T-helper 1 cell (primary cell): ENCODE results near the gene MYH11.
A peak's percentile ranks its signal among the peaks of the same experiment; 100 is the strongest.

Experiments used
- DNase-seq, 5 donors: peaks; one replicate each; pipeline ENCODE4 v3.0.0-alpha.2; 2012 to 2020

Gene MYH11

DNA sequence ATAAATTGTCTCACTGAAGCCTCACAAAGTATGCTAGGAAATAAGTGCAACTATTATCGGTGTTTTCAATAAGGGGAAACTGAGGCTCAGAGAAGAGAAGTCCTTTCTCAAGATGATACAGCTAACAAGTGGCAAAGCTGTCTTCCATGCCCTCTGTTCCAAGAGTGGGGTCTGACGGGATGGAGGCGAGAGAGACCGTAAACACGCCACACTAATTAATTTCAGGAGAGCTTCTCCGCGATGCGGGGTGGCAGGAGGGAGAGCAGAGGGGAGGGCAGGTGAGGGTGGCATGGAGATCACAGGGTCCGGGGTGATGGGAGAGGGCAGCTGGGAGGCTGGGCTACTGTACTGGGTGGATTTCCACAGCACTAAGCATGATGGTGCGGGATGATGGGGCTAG lies 80.3 kb downstream of the MYH11 start:
- no peak for DNase-seq

DNA sequence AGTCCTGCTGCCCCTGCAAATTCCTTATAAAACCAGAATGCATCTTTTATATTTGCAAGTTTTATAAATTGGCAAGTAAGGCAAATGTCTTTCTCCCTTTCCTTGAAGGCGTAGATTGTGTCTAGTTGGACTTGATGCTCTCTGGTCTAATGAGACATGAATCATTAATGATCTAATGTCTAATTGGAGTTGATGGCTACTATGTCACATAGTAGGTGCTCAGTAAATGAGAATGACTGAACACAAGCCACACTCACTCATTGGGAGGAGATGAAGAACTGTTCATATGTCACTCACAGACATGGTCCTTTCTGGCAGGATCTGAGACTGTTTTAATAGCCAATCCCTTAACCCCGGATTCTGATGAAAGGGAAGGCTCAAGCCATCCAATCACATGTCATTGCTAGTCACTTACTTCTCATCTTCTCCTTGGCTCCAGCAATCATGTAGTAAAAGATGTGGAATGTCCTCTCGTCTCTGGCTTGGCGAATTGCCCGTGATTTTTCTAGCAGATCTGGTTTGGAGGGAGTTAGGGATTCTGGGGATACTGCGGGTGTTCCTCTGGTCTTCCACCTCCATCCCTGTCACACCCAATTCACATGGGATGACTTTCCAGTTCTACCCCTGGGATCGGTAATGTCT lies 81.0 kb downstream of the MYH11 start:
- no peak for DNase-seq

DNA sequence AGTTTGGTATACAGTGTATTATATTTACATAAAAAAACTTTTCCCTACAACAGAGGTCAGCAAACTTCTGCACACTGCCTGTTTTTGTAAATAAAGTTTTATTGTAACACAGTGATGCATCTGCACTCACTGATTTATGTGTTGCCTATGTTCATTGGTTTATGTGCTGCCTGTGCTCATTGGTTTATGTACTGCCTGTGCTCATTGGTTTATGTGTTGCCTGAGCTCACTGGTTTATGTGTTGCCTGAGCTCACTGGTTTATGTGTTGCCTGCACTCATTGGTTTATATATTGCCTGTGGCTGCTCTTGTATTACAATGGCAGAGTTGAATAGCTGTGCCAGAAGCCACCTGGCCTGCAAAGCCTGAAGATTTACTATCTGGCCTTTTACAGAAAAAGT lies 81.6 kb downstream of the MYH11 start:
- no peak for DNase-seq

DNA sequence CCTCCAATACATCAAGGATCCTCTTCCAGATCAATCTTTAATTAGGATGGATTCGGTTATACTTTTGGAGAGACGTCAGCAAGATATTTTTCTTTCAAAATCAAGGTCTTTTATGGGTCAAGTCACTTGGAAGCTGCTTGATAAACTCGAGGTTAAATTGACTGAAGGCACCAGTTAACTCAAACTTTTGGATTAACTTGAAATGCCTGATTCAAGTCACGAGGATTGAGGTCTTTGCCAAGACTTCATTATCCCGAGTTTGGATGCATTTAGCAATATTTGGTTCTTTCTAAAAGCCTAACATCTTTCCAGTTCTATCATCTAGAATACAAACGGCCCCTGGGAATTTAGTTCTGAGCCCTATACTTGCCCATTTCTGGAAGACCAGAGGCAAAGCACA lies 82.9 kb downstream of the MYH11 start:
- no peak for DNase-seq

GRCh38 chr16:15772579-15773293 lies 84.1 kb downstream of the MYH11 start:
- DNase-seq: no peak

GRCh38 chr16:15771694-15772093 lies 85.1 kb downstream of the MYH11 start:
- DNase-seq: no peak

DNA sequence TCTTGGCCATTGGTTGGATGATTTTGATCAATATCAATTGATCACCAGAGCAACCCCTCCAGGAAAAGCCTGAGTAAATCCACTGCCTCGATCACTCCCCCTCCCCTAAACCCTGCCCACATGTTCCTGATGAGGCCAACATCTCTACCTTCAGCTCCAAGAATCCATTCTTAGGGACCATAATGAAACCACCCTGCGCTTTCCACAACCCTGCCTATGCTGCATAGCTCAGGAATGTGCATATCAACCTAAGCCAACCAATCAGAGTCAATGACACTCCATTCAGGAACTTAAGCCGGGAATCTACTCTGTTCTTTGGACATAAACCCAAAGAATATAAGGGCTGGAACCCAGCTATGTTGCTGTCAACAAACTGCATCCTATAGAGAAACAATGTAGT lies 86.3 kb downstream of the MYH11 start:
- no peak for DNase-seq

DNA sequence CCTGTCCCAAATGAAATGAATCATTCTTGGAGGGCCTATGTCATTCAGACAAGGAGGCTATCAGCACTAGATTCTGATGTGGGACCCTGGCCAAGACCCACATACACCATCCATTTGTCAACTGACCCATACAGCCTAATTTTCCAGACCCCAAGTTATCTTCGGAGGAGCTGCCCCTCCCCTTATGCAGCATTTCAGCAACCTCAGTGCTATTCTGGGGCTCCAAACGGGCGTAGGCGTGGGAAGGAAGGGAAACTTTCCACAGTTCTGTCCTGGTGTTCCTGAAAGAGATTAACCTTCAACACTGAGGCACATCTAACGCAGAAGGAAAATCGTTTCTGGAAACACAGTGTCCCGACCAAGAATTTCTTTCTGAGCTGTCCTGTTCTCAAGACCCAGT lies 86.7 kb downstream of the MYH11 start:
- no peak for DNase-seq

- DNase-seq: no peak
These were observed 87.6 kb downstream of the MYH11 start for GRCh38 chr16:15769239-15769638.

DNA sequence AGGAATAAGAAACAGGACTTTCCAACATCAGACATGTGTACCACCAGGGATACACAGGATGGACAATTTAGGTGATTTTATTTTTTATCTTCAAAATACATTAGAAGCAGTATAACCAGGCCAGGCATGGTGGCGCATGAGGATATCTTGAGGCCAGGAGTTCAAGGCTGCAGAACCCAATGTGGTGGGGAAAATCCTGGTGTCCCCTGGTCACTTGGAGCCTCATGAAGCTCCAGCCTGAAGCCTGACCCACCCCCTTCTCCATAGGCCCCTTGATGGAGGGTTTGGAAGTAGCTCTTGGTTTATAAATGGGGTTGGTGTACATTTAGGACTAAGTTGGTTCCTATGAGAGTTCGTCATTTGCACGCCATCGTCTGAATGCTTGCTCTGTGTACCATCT lies 88.6 kb downstream of the MYH11 start:
- no peak for DNase-seq

- no peak for DNase-seq
These were observed 89.9 kb downstream of the MYH11 start for GRCh38 chr16:15766918-15767317.

- DNase-seq: peak in 2 of 5 donors; percentile 7 to 44
These were observed 90.9 kb downstream of the MYH11 start for GRCh38 chr16:15765880-15766279.

DNA sequence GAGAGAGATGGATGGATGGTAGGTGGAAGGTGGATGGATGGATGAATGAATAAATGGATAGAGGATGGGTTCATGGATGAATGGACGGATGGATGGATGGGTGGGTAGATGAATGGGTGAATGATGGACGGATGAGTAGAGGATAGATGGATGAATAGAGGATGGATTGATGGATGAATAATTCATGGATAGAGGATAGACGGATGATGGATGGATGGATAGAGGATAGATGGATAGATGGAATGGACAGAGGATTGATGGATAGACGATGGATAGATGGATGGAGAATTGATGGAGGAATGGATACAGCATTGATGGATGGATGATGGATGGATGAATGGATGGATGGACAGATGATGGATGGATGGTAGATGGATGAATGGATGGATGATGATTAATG lies 91.7 kb downstream of the MYH11 start:
- DNase-seq: no peak

DNA sequence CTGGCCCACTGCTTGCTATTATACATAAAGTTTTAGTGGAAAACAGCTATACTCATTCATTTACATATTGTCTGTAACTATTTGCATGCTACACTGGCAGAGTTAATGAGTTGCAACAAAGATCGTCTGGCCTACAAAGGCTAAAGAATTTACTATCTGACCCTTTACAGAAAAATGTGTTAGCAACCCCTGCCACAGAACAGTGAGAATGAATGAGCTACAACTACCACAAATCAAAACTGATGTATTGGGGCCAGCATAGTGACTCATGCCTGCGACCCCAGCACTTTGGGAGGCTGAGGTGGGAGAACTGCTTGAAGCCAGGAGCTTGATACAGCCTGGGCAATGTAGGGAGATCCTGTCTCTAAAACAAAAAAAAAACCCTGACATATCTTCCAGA lies 92.7 kb downstream of the MYH11 start:
- no peak for DNase-seq

DNA sequence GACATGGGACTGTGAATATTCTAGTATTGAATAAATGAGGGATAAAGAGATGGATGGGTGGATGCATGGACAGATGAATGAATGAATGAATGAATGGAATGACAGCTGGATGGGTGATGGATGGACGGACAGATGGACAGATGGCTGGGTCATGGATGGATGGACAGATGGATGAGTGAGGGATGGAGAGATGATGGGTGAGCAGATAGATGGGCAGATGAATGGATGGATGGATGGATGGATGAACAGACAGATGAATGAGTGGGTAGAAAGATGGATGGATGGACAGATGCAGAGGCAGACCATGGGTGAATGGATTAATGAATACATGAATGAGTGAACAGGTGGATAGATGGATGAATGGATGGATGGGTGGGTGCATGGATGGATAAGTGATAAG lies 96.7 kb downstream of the MYH11 start:
- no peak for DNase-seq

DNA sequence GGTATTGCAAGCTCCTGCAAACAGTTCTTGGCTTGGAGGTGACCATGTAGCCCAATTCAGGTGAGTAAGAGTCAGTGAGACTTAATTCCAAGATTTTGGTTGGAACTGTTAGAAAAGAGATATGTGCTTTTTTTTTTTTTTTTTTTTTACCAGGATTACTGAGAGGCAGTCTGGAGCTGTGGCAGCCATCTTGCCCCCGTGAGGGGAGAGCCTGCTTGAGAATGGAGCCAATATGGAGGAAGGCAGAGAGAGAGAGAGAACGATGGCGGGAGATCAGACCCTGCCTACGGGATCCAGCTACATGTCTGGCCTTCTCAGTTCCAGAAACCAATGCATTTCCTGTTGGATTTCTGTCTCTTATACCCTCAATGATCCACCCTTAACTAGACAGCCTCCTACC lies 97.8 kb downstream of the MYH11 start:
- DNase-seq: no peak

DNA sequence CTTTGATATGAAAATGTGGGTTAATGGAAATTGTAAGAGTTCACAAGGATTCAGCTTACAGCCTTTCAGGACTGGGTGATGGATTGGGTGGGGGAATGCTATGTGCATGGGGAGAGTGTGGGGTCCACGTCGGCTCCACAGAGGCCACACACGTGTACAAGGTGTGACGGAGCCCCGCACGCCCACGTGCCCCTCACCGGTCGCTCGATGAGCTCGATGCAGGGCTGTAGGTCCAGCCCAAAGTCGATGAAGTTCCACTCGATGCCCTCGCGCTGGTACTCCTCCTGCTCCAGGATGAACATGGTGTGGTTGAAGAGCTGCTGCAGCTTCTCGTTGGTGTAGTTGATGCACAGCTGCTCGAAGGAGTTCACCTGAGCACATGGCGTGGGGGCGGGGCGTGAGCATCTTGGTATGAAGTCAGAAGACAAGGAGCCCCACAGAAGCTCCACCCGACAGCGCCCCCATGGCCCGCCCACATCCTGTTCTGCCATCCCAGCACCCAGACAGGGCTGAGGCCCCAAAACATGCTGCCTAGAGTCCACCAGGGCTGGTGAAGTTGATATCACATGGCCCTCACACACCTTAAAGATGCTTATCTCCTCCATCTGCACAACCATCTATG lies 99.1 kb downstream of the MYH11 start:
- no peak for DNase-seq

DNA sequence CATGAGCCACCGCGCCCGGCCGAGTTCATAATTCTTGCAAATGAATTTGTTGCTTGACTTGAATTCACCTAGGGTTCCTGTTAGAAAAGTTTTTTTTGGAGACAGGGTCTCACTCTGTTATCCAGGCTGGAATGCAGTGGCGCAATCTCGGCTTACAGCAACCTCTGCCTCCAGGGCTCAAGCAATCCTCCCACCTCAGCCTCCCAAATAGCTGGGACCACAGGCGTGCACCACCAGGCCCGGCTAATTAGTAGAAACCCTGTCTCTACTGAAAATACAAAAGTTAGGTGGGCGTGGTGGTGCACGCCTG lies 99.8 kb downstream of the MYH11 start:
- no peak for DNase-seq

- DNase-seq: no peak
These were observed 101.8 kb downstream of the MYH11 start for GRCh38 chr16:15754821-15755534.

- no peak for DNase-seq
These were observed 103.9 kb downstream of the MYH11 start for GRCh38 chr16:15752717-15753488.

- no peak for DNase-seq
These were observed 104.9 kb downstream of the MYH11 start for GRCh38 chr16:15751940-15752339.

DNA sequence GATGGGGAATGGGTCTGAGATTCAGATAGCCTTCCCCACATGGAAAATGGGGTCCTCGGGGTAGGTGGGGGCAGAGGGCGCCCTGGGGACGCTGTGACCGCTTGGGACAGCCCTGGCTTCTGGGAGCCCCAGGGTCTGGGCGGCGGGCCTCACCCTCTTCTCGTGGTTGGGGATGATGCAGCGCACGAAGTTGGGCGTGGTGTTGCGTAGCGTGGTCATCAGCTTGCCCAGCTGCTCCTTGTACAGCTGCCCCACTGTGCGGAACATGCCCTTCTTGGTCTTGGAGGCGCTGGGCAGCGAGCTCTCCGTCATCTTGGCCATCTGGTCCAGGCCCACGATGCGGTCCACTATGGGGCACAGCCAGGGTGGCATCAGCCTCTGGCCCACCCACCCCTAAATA lies 106.8 kb downstream of the MYH11 start:
- DNase-seq: no peak

- no peak for DNase-seq
These were observed 107.5 kb downstream of the MYH11 start for GRCh38 chr16:15749371-15749770.
